ENCODE measurements around the gene PKP1.

Gene PKP1

GRCh38 chr1:201360901-201361651 is 77.8 kb downstream of the PKP1 start:
- TF ChIP-seq, protein P1, sequence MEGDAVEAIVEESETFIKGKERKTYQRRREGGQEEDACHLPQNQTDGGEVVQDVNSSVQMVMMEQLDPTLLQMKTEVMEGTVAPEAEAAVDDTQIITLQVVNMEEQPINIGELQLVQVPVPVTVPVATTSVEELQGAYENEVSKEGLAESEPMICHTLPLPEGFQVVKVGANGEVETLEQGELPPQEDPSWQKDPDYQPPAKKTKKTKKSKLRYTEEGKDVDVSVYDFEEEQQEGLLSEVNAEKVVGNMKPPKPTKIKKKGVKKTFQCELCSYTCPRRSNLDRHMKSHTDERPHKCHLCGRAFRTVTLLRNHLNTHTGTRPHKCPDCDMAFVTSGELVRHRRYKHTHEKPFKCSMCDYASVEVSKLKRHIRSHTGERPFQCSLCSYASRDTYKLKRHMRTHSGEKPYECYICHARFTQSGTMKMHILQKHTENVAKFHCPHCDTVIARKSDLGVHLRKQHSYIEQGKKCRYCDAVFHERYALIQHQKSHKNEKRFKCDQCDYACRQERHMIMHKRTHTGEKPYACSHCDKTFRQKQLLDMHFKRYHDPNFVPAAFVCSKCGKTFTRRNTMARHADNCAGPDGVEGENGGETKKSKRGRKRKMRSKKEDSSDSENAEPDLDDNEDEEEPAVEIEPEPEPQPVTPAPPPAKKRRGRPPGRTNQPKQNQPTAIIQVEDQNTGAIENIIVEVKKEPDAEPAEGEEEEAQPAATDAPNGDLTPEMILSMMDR (IDR thresholded peaks at IDR 0.05; ENCODE audit: low read depth, low read length) = no peak
- no peak overlapping the region for H3K4me3 ChIP-seq (ENCODE audit: low read depth, low read length)

GRCh38 chr1:201361652-201362504 is 78.6 kb downstream of the PKP1 start:
- TF ChIP-seq, protein P1 (IDR thresholded peaks at IDR 0.05; ENCODE audit: low read depth, low read length) = peak; percentile 80
- no peak overlapping the region for H3K4me3 ChIP-seq (ENCODE audit: low read depth, low read length)

GRCh38 chr1:201362906-201363305 is 79.6 kb downstream of the PKP1 start:
- no peak overlapping the region for H3K4me3 ChIP-seq (ENCODE audit: low read depth, low read length)
- TF ChIP-seq, protein P1 (IDR thresholded peaks at IDR 0.05; ENCODE audit: low read depth, low read length) = no peak

DNA sequence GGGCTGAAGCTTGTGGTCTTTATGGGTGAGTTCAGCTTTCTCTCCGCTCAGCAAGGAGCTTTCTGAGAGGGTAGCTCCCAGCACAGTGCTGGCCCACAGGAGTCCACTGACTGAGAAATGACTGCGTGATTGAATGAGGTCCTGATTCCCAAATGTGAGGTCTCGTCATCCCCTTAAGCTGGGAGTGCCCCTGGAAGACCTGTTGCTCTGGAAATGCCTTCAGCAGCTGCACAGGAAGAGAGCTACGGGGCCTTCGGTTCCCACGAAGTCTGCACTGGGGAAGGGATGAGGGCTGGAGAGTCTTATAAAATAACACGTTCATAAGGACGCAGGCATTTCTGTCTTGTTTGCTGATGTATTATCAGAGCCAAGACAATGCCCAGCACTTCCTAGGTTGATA is 80.2 kb downstream of the PKP1 start:
- no peak overlapping the region for H3K4me3 ChIP-seq (ENCODE audit: low read depth, low read length)
- TF ChIP-seq, protein P1 (IDR thresholded peaks at IDR 0.05; ENCODE audit: low read depth, low read length) = no peak

DNA sequence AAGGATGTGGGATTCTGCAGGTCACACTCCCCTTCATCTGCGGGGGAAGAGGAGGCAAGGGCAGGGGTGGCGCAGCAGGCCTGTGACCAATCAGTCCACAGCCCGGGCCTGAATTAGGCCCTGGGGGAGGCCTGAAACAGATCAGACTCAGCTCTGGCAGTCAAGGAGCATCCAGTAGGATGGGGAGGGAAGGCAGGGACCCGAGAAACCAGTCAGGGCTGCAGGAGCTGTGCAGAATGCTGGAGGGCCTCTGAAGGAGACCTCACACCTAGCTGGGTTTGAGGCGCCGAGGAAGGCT is 81.5 kb downstream of the PKP1 start:
- TF ChIP-seq, protein P1 (IDR thresholded peaks at IDR 0.05; ENCODE audit: low read depth, low read length) = no peak
- H3K4me3 ChIP-seq (ENCODE audit: low read depth, low read length) = no peak overlapping the region

DNA sequence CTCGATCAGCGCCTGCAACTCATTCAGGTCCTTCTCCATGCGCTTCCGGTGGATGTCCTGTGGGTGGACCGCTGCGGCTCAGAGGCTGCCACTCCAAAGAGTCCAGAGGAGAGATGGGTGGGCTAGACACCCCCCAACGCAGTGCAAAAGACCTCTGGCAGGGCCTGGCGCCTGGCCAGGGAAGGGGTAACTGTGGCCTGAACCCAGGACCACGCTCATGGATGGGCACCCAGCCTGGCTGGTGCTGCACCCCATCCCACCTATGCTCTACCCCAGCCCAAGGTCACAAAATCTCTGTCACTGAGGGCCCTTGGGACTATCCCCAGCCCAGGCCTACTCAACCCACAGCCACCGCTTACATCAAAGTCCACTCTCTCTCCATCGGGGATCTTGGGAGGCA is 81.9 kb downstream of the PKP1 start:
- H3K4me3 ChIP-seq (ENCODE audit: low read depth, low read length) = no peak overlapping the region

More for the DNA sequence above, 81.9 kb downstream of the PKP1 start:
- TF ChIP-seq, protein P1 (IDR thresholded peaks at IDR 0.05; ENCODE audit: low read depth, low read length) = no peak
